Measurements from ENCODE around the gene FNDC8. TPM values are rescaled to one million over a fixed set of nuclear protein-coding genes. Genes with fewer than 3 reads are reported as not detected.
"Not testable (repeated sequence)": the region's sequence is repeated elsewhere in the genome, so short reads cannot be mapped to it uniquely, and the experiment has no call there.

FNDC8 gene
- polyA plus RNA-seq, 1 donor = 0.11 TPM

DNA sequence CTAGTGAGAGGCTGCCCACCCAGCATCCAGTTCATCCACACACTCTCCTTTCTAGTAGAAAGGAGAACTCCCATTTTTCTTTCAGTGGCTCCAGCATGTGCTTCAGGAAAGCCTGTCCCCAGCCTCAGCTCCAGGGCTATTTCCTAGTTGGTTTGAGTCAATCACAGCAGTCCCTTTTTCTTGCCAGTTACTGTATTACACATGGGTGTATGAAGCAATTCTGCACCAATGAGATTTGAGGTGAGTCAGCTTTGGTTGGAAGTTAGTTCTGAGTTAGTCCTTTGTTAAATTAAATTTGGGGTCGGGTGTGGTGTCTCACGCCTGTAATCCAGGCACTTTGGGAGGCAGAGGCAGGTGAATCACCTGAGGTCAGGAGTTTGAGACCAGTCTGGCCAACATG, 26.5 kb upstream of the FNDC8 start:
- DNase-seq (ENCODE audit: low read depth) = no peak

DNA sequence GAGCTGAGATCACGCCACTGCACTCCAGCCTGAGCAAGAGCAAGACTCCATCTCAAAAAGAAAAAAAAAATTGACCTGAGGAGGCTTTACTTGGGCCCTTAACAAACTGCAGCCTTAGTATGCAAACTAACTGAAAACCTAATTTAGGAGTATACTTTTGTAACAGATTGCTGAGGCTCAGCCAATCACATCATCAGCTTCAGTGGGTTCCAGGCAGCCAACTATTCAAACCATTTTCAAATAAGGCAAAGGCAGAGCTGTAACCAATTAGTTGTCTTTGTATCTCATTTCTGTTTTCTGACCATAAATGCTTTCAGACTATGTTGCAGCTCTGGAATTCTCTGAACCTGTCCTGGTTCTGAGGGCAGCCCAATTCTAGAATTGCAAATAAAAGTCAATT, 25.7 kb upstream of the FNDC8 start:
- DNase-seq (ENCODE audit: low read depth) = no peak

DNA sequence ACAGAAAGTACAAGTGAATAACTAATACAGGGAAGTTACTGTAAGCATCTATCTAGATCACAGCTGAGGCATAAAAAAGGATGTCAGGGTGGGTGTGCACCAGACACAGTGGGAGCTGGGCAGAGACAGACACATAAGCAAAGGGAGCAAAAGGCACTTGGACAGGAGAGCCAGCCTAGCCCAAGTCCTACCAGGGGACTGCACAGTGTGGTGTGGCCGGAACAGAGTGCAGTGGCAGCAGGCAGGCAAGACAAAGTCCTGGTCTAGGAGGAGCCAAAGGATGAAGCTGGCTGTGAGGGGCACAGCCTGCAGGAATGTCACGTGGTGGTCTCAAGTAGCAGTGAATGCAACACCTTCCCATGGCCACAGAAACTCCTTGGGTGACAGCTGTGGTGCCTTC, 23.6 kb upstream of the FNDC8 start:
- DNase-seq (ENCODE audit: low read depth) = no peak

DNA sequence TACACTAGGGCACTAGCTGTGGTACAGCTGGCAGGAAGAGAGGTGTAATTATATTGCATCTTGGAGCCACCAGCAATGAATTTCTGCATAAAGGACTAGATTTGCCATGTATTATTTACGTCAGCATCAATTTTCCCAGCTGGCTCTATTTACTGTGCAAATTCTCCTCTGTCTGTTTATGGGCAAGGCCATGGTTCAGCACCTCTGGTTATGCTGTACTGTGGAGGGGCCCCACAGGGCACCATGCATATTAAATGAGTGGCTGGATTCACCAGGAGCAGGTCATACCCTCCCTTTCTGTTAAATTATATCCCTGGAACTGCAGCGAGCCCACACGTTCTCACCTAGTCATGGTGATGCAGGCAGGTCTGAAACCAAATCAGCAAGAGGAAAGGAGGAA, 21.5 kb upstream of the FNDC8 start:
- no peak for DNase-seq (ENCODE audit: low read depth)

DNA sequence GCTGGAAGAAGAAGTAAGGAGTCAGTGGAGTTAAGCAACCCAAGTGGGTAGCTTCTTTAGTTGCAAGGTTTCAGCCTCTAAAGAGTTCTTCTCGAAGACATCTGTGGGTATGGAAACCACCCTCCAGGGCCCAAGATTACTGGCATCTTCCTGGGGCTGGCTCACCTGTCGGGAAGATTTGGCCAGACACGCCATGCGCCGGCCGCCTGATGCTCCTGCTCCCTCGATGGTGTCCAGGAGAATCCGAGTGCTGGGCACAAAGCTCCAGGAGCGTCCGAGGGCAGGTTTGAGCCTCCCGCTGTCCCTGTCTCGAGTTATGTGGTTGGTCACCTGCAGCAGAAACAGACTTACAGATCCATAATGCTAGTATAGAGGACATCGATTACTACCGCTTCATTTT, 20.4 kb upstream of the FNDC8 start:
- DNase-seq (ENCODE audit: low read depth) = no peak

DNA sequence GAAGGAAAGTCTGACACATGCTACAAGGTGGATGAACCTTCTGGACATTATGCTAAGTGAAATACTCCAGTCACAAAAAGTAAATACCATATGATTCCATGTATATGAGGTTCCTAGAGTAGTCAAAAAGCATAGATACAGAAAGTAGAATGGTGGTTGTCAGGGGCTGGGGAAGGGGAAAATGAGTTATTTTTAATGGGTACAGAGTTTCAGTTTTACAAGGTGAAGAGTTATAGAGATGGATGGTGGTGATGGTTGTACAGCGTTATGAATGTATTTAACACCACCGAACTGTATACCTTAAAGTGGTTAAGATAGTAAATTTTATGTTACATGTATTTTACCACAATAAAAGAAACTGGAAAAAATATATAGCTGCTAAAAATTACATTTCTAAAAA, 19.7 kb upstream of the FNDC8 start:
- DNase-seq (ENCODE audit: low read depth) = no peak

DNA sequence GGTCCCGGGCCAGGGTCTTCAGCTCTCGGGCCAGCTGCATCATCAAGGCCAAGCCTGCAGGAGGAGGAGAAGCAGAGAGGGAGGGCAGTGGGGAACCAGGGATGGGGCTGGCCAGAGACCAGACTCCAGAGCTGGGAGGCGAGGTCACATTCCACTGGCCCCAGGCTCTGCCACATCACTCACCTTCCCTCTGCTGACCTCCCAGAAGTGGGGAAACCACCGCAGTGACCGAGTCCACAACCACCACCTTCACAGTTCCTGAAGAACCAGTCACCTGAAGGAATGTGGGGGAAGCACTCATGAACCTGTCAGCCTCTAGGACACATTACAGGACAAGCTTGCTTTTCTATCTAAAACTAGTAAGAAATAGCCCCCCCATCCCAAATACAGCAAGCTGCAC, 18.1 kb upstream of the FNDC8 start:
- DNase-seq (ENCODE audit: low read depth) = no peak

DNA sequence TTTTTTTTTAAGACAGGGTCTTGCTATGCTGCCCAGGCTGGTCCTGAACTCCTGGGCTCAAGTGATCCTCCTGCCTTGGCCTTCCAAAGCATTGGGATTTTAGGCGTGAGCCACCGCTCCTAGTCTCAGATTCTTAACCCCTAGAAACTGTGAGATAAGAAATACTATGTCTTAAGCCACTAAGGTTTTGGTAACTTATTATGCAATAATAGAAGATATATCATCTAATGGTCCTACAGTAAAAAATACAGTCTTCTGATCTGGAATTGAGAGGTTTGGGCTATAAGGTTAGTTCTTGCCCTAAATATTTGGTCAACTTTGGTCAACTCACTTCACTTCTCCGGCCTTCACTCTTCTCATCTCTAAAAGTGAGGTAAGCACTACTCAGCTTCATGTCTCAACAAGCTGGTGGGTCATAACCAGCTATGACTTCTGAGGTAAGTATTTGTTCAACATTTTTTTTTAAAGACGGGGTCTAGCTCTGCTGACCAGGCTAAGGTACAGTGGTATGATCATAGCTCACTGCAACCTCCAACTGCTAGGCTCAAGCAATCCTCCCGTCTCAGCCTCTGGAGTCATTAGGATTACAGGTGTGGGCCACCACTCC, 16.5 kb upstream of the FNDC8 start:
- no peak for DNase-seq (ENCODE audit: low read depth)

DNA sequence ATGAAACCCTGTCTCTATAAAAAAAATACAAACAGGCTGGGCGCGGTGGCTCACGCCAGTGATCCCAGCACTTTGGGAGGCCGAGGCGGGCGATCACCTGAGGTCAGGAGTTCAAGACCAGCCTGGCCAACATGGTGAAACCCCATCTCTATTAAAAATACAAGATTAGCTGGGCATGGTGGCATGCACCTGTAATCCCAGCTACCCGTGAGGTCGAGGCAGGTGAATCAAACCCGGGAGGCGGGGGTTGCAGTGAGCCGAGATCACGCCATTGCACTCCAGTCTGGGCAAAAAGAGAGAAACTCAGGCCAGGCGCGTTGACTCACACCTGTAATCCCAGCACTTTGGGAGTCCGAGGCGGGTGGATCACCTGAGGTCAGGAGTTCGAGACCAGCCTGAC, 10.6 kb upstream of the FNDC8 start:
- not testable (repeated sequence) for DNase-seq (ENCODE audit: low read depth)

DNA sequence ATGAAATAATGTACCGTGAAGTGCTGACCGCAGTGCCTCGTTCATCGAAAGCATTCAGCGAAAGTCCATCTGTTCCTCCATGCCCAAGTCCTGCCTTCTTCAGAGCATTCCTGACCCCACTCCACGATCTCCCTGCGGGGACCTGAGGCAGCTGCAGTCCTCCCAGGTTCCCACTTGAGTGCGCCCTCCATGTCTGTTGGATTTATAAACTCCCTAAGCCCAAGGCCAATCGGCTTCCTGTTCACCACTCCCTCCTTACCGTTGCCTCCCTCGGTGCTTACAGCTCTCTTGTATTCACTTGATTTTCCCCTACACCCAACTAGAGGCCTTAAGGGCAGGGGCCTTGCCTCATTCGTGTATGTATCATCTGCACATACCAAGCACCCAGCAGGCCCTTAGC, 4.6 kb upstream of the FNDC8 start:
- DNase-seq (ENCODE audit: low read depth) = no peak

DNA sequence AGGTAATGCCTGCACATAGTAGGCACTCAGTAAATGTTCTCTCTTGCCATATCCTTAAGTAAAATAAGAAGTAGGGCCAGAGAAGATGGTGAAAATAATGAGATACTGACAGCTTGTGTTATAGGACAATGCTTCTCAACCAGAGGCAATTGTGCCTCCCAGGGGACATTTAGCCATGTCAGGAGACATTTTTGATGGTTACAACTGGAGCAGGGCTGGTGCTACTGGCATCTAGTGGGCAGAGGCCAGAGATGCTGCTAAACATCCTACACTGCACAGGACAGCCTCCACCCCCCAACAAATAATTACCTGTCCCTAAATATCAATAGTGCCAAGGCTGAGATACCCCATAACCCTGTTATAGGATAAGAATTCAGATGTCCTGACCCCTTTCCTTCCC, 3.4 kb upstream of the FNDC8 start:
- DNase-seq (ENCODE audit: low read depth) = no peak

DNA sequence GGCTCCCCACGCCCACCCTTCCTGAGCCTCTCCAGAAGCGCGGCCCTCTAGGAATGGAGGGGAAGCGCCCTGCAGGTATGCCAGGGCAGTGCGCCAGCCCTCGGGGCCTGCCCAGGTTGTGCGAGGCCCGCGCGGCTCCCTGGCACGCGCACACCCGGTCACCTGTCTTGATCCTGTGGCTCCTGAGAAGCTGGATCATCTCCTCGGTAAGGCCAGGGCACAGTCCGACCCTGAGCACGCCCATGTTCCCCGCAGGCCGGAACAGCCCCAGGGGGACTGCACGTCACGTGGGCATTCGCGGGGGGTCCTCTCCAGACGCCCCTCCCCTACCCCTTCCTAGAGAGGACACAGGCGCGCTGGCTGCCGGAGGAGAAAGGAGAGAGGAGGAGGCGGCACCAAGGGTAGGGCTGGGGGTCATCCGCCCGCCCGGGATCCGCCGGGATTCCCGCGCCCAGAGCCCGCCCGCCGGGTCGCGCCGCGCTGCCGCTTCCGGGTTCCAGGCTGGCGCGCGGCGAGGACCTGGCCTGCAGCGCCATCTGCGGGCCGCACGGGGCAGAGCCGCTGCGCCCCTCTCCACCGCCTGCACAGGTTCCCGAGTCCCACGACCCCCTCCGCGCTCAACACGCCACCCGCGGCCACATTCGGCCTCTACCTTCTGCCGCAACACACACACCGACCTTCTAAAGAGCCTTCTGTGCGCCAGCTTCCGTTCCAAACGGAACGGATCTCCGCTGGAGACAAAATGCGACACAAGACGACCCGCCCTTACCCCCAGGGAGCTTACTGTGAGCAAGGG, 1.8 kb upstream of the FNDC8 start, which contains the start of gene RAD51D:
TSS of gene RAD51D (minus strand) at position 491 of the 796 bp plus-strand sequence. CDS start at position 244, 247 bp downstream.
- DNase-seq (ENCODE audit: low read depth) = no peak

DNA sequence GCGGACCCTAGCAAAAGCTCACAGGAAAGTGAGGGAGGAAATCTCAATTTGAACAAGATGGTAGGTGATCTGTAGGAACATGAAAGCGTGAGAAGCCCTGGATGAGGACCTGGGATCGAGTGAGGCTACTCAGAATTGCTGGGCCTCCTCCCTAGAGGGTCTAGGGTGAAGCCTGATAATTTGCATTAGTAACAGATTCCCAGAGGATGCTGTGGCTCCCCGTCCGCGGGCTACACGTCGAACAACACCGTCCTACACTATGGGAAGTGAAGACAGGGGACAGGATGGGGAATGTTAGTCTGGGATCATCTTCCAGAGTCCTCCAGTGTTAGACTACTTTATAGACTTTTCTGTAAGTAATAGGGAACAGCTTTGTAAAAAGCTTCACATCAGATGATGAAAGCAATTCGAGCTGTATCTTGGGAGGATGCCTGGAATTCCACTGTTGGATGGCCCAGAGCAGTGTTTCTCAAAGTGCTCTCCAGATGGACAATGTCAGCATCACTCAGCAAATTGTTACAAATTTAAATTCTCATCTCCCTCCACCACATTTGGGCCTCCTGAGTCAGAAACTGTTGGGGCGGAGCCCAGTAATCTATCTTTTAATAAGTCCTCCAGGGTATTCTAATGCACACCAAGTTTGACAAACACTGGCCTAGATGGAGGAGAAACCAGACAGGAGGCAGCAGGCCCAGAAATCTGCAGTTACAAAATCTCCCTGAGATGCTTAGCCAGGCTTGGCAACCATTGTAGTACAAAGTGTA, 6.5 kb downstream of the FNDC8 start:
- DNase-seq (ENCODE audit: low read depth) = peak; percentile 20

DNA sequence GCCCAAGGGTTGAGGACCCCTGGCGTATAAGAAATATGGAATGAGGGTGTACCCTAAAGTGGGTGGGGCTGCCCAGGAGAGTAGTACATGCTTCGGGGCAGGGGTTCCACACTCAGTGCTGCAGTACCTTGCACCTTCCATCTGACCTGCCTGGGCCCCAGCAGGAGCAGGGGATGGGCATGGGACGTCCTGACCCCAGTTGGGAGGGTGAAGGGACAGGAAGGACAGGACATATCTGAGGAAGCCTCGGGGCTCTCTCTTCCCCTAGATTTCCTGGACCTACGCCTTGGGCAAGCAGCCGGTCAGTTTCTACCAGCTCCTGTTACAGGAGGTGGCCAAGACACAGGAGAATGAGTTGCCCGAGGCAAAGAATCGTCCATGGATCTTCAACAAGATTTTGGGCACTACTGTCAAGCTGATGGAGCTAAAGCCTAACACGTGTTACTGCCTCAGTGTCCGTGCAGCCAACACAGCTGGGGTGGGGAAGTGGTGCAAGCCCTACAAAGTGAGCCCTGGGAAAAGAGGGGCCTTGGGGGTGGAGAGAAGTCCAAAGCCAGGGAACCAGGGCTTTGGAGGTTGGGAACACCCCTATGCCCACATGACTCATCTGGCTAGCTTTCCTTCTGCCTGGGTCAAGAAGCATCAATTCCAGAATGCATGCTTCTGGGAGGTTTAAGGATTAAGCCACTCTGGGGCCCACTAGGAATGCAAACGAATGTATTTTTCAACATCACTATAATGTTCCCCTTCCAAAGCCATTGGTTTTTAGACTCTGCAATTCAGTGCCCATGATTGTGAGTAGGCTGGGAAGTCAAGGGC, 7.9 kb downstream of the FNDC8 start:
- DNase-seq (ENCODE audit: low read depth) = no peak

DNA sequence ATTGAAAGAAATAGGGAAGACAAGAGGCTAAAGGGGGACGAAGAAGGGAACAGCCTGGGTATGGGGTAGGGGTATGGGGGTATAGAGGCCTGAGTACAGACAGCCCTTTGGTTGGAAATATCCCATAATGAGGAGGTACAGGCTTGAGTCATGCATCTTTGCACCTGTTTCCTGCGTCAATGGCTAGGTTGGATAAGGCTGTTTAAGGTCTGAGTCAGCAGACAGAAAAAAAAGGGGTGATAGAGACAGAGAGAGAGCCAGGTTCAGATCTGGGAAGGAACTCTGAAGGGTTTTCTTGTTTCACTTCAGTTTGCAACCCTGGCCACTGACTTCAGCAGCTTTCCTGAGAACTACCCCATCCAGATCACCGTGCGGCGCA, 8.5 kb downstream of the FNDC8 start:
- DNase-seq (ENCODE audit: low read depth) = no peak

DNA sequence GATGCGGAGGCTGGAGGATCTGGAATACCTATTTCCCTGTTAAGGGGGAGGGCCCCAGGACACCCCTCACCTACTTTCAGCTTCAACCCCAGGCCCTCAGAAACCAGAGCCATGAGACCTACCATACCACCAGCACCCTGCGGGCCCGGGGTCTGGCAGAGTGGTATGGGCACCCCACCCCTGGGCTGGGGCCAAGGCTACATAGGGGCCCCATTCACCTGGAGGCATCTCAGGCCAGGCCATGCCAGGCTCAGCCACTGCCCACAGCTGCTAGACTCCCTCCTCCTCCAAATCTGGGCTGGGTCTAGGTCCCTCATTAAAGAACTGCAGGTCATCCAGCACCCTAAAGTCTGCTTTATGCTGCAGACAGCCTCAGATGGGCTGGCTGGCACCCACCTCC, 9.0 kb downstream of the FNDC8 start:
- no peak for DNase-seq (ENCODE audit: low read depth)

DNA sequence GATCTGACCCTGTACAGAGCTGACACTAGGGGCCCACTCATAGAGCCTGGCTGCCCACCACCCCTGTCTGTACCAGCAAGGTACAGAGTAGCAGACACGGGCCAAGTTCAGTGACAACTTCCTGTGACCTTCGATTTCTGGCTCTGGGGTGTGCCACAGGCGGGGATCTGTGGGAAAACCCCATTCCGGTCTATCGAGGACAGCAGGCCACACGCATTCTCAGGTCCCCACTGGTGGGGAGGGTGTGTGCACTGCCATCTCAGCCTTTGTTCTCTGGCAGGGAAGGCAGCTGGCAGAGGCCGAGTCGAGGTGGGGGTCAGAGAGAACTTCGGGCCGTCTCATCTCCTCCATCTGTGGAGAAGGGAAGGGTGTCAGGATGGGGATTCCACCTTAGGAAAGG, 10.7 kb downstream of the FNDC8 start:
- DNase-seq (ENCODE audit: low read depth) = no peak

DNA sequence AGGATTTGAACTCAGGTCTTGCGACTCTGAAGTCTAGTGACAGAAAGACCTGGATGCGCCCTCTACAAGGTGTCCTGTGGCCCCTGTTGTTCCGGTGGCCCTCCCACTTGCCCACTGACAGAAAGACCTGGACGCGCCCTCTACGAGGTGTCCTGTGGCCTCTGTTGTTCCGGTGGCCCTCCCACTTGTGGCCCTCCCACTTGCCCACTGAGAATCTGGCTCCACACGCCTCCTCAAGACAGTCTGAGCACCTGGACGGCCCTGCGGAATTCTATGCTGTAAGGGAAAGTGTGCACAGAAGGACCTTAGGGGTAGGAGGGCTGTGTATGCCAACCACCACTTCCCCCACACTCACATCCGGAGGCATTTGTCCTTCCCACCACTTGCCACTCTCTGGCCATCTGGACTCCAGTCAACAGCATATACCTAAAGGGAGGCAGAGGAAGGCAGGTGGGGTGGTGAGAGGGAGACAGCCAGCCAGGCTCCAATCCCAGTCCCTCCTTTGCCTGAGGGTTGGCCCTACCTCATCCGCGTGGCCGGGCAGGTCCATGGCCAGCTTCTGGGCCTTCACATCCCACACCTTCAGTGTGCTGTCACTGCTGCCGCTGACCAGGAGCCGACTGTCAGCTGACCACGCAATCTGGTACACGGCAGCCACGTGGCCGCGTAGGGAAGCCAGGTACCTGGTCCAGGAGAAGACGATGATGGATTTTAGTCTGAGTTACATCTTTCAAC, 11.6 kb downstream of the FNDC8 start:
- no peak for DNase-seq (ENCODE audit: low read depth)

DNA sequence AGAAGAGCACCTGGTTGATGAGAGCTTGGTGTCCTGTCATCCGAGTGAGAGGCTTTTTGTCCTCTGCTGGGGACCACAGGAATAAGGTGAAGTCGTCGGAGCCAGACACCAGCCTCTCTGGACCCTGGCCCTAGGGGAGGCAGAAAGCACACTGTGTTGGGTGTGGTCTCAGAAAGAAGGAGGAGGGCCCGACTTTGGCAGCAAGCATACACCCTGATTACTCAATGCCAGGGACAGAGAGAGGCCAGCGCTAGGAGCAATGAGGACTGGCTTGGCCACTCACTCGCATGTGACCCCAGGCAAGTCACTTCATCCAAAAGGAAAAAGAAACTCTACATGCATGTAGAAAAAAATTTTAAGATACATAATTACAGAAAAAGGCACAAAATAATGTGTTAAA, 13.9 kb downstream of the FNDC8 start:
- no peak for DNase-seq (ENCODE audit: low read depth)

DNA sequence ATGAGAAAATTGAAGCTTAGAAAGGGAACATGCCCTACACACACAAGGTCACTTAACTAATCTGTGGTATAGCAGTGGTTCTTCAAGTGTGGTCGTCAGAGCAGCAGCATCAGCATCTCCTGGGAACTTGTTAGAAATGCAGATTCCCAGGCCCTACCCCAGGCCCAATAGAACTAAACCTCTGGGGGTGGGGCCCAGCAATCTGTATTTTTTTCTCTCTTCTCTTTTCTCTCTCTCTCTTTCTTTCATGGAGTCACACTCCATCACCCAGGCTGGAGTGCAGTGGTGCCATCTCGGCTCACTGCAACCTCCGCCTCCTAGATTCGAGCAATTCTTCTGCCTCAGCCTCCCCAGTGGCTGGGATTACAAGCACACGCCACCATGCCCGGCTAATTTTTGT, 16.8 kb downstream of the FNDC8 start:
- no peak for DNase-seq (ENCODE audit: low read depth)

Measured in forelimb muscle (tissue), 1 donor.